IMR-90 (cell line): ENCODE results near the gene CEP104. TPM values are rescaled to one million over a fixed set of nuclear protein-coding genes. Genes with fewer than 3 reads are reported as not detected.

Experiments used
- ATAC-seq: fragments of 200-7000 bp; cut with Tn5 transposase; 2 replicates; pipeline ENCODE4 v1.9.1; 2020; ENCODE audit warnings: low read depth, mild to moderate bottlenecking, moderate library complexity
- BruUV-seq: library from RNA; stranded (reverse); fragments of 400-500 nt; replicated peaks from 2 replicates; lab custom pipeline; 2021; lab: Mats Ljungman, UMichigan
- CTCF ChIA-PET: fragments of 300-600 bp; formaldehyde crosslinking; extraction: SDS; loops from one replicate; lab custom pipeline; 2021; ENCODE audit warnings: antibody characterized with exemption; lab: Yijun Ruan, JAX
- POLR2A ChIA-PET: fragments of 300-600 bp; sonication (Branson Sonifier 250); formaldehyde crosslinking; loops from one replicate; lab custom pipeline; 2022; ENCODE audit warnings: antibody characterized with exemption; ENCODE audit not compliant: unreplicated experiment; lab: Charles Lee
- DNase-seq: peaks from one replicate; pipeline ENCODE4 v3.0.0; 2013
- H2AFZ ChIP-seq: replicated peaks from 2 replicates; pipeline ENCODE3; 2013; ENCODE audit warnings: low read length, mild to moderate bottlenecking; ENCODE audit not compliant: poor library complexity
- H2AK5ac ChIP-seq: 2 replicates; pipeline ENCODE4 v1.6.1; 2013; ENCODE audit warnings: low read depth, low read length, inconsistent platforms
- H2AK9ac ChIP-seq: replicated peaks from 2 replicates; pipeline ENCODE3; 2013; ENCODE audit warnings: mild to moderate bottlenecking, low read depth, low read length, moderate library complexity; ENCODE audit not compliant: poor library complexity
- H2BK120ac ChIP-seq: 2 replicates; pipeline ENCODE4 v1.6.1; 2013; ENCODE audit warnings: low read depth, low read length, inconsistent platforms
- H2BK15ac ChIP-seq: 3 replicates; pipeline ENCODE4 v1.6.1; 2013; ENCODE audit warnings: low read depth, low read length, inconsistent platforms
- H2BK20ac ChIP-seq: 2 replicates; pipeline ENCODE4 v1.6.1; 2013; ENCODE audit warnings: low read depth, mild to moderate bottlenecking, inconsistent platforms, low read length, moderate library complexity
- H2BK5ac ChIP-seq: 2 replicates; pipeline ENCODE4 v1.6.1; 2013; ENCODE audit warnings: mild to moderate bottlenecking, low read depth, low read length, inconsistent platforms; ENCODE audit not compliant: poor library complexity, severe bottlenecking
- H3K14ac ChIP-seq: replicated peaks from 2 replicates; pipeline ENCODE4 v1.6.1; 2013; ENCODE audit warnings: low read depth, low read length, inconsistent platforms
- H3K18ac ChIP-seq: 2 replicates; pipeline ENCODE4 v1.6.1; 2013; ENCODE audit warnings: low read depth, low read length, control low read depth
- H3K23ac ChIP-seq: 2 replicates; pipeline ENCODE4 v1.6.1; 2013; ENCODE audit warnings: low read depth, low read length, inconsistent platforms
- H3K27ac ChIP-seq: 2 replicates; pipeline ENCODE4 v1.5.1; 2013; ENCODE audit warnings: mild to moderate bottlenecking, control low read depth, low read length; ENCODE audit not compliant: insufficient read depth
- H3K27me3 ChIP-seq: 2 replicates; pipeline ENCODE4 v1.6.1; 2013; ENCODE audit warnings: low read length; ENCODE audit not compliant: control insufficient read depth, insufficient read depth
- H3K36me3 ChIP-seq: 2 replicates; pipeline ENCODE4 v1.6.1; 2013; ENCODE audit warnings: low read length, mixed read lengths; ENCODE audit not compliant: control insufficient read depth, insufficient read depth
- H3K4ac ChIP-seq: 2 replicates; pipeline ENCODE4 v1.6.1; 2013; ENCODE audit warnings: low read depth, low read length, inconsistent platforms
- H3K4me1 ChIP-seq: 2 replicates; pipeline ENCODE4 v1.6.1; 2013; ENCODE audit warnings: low read length, mixed read lengths; ENCODE audit not compliant: control insufficient read depth, insufficient read depth
- H3K4me2 ChIP-seq: 2 replicates; pipeline ENCODE4 v1.6.1; 2013; ENCODE audit warnings: low read depth, mild to moderate bottlenecking, control low read depth, low read length, moderate library complexity
- H3K4me3 ChIP-seq: 2 replicates; pipeline ENCODE4 v1.5.1; 2013; ENCODE audit warnings: low read depth, mild to moderate bottlenecking, control low read depth, low read length, moderate library complexity; ENCODE audit not compliant: insufficient read depth
- H3K56ac ChIP-seq: 2 replicates; pipeline ENCODE4 v1.6.1; 2013; ENCODE audit warnings: low read length, inconsistent platforms; ENCODE audit not compliant: insufficient read depth; ENCODE audit errors: extremely low read depth
- H3K79me1 ChIP-seq, 2 experiments: 2 replicates each; pipeline ENCODE4 v1.6.1; 2013; ENCODE audit warnings: low read length in 2 of 2, inconsistent platforms in 1 of 2, low read depth in 1 of 2
- H3K9ac ChIP-seq: 2 replicates; pipeline ENCODE4 v1.6.1; 2013; ENCODE audit warnings: low read depth, low read length, control low read depth
- H3K9me1 ChIP-seq: 2 replicates; pipeline ENCODE4 v1.6.1; 2013; ENCODE audit warnings: low read length, inconsistent platforms; ENCODE audit not compliant: insufficient read depth
- H3K9me3 ChIP-seq: 2 replicates; pipeline ENCODE4 v1.6.1; 2013; ENCODE audit warnings: low read length; ENCODE audit not compliant: control insufficient read depth, insufficient read depth
- H4K20me1 ChIP-seq: 2 replicates; pipeline ENCODE4 v1.6.1; 2013; ENCODE audit warnings: low read length, inconsistent platforms; ENCODE audit not compliant: insufficient read depth
- H4K5ac ChIP-seq: 2 replicates; pipeline ENCODE4 v1.6.1; 2013; ENCODE audit warnings: mild to moderate bottlenecking, low read depth, low read length, control low read depth
- H4K8ac ChIP-seq, 2 experiments: 2 replicates each; pipeline ENCODE4 v1.6.1; 2013; ENCODE audit warnings: low read depth in 2 of 2, low read length in 2 of 2, control low read depth in 1 of 2, inconsistent platforms in 1 of 2
- H4K91ac ChIP-seq: 2 replicates; pipeline ENCODE4 v1.6.1; 2013; ENCODE audit warnings: low read depth, low read length, inconsistent platforms; ENCODE audit not compliant: insufficient read depth
- USF2 ChIP-seq: fragments of 150-350 bp; IDR thresholded peaks from 2 replicates; pipeline ENCODE4 v1.6.1; 2017; ENCODE audit warnings: mild to moderate bottlenecking, antibody characterized with exemption, low read length, low read depth
- WGBS, 2 experiments: methylation state at CpG; one replicate each; pipeline versions ENCODE4 v1.1.5 to v1.1.7; 2013; ENCODE audit warnings: missing lambda C conversion rate in 2 of 2; ENCODE audit not compliant: insufficient read length in 1 of 2; ENCODE audit errors: extremely low coverage in 2 of 2; 5-methylcytosine and 5-hydroxymethylcytosine counted together
- dilution Hi-C: fragments of 300-500 bp; cut with HindIII; formaldehyde crosslinking; loops from one replicate; pipeline ENCODE4 v1.14.3; 2018; ENCODE audit warnings: low sequenced_read_pairs; ENCODE audit not compliant: unreplicated experiment
- in situ Hi-C: fragments of 300-500 bp; cut with MboI; formaldehyde crosslinking; loops from 3 replicates; pipeline ENCODE4 v1.14.3; 2019; ENCODE audit warnings: low sequenced_read_pairs, inconsistent platforms, mixed read lengths
- intact Hi-C: fragments of 100-400 bp; cut with micrococcal nuclease; formaldehyde crosslinking; loops from 2 replicates; pipeline ENCODE4 v1.10.0; 2022
- polyA plus RNA-seq, 3 experiments: library from polyadenylated mRNA; depleted of rRNA; stranded (reverse); fragments of >200 nt; gene quantifications; 2 replicates each; pipeline ENCODE4 v1.2.3, GENCODE V29; 2012; ENCODE audit warnings: low replicate concordance in 1 of 3
- total RNA-seq: library from RNA; depleted of rRNA; stranded (reverse); fragments of >200 nt; gene quantifications from 2 replicates; pipeline ENCODE4 v1.2.3, GENCODE V29; 2012

Gene CEP104
- total and polyA plus RNA-seq, 2 of the 4 experiments (the other 2 are of a cell fraction) = 14.3 to 17.5 TPM

DNA sequence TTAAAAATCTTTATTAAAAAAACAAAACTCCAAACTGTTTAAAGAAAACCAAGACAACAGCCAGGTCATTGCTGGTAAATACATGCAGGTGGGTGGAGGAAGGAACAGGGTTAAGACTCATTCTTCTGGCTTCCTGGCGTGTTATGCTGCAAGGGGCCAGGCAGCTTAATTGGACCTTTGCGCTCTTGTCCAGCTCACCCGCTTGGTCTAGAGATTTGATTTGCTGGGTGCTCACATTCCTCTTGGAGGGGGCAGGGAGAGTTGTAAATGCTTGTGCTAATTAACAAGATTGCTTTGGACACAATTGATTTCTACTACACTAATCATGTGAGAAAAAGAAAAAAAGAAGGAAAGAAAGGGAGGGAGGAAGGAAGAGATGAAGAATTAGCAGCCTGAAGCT, 10.5 kb downstream of the CEP104 start:
- no peak overlapping the region for H2BK120ac ChIP-seq
- intact Hi-C loops = no loop called here
- no peak overlapping the region for H2BK5ac ChIP-seq
- H2AK9ac ChIP-seq = no peak overlapping the region
- H3K27me3 ChIP-seq = no peaks in the 10 kb centered on the region
- H2BK20ac ChIP-seq = no peak overlapping the region
- H4K8ac ChIP-seq = no peak overlapping the region
- H3K4me1 ChIP-seq = no peaks in the 10 kb centered on the region
- no peak overlapping the region for H3K4me3 ChIP-seq
- WGBS, 2 experiments = no CpG with 5 or more reads among the region's 3 CpGs
- no peaks in the 10 kb centered on the region for H4K20me1 ChIP-seq
- CTCF ChIA-PET = interaction anchor here (0.9 kb wide), 1 partner anchor 19 kb away, joined by 3 read pairs; no protein-coding TSS in a partner anchor
- H3K14ac ChIP-seq = no peak overlapping the region
- no peak overlapping the region for H2AFZ ChIP-seq
- H3K27ac ChIP-seq = no peak overlapping the region
- no peak for ATAC-seq
- no peak overlapping the region for H4K5ac ChIP-seq
- no peaks in the 10 kb centered on the region; a peak in 1 of 4 replicates for H3K79me1 ChIP-seq
- H3K23ac ChIP-seq = no peak overlapping the region
- dilution Hi-C loops = no loop called here
- no peak overlapping the region for H3K18ac ChIP-seq
- no peak overlapping the region for H3K9ac ChIP-seq
- no peak overlapping the region for H2AK5ac ChIP-seq
- no peaks in the 10 kb centered on the region for H3K9me3 ChIP-seq
- TF ChIP-seq USF2 = no peak
- H3K4ac ChIP-seq = no peak overlapping the region
- no TSS peak for BruUV-seq
- H4K91ac ChIP-seq = no peak overlapping the region
- DNase-seq = no peak
- peaks cover 38% of the 10 kb centered on the region for H3K36me3 ChIP-seq
- no peak overlapping the region for H2BK15ac ChIP-seq
- no peaks in the 10 kb centered on the region for H3K9me1 ChIP-seq
- POLR2A ChIA-PET = no interaction called here
- in situ Hi-C loops = no loop called here
- no peak overlapping the region for H3K56ac ChIP-seq
- H3K4me2 ChIP-seq = no peak overlapping the region
